Fibroblast of lung (primary cell): ENCODE data around the gene FMN1. TPM values are rescaled to one million over a fixed set of nuclear protein-coding genes. Genes with fewer than 3 reads are reported as not detected.

Source experiments
- DNase-seq, 2 donors: peaks; one replicate each; pipeline versions ENCODE4 v3.0.0 to v3.0.0-alpha.2; 2010; ENCODE audit warnings: low read depth in 2 of 2
- H2AFZ ChIP-seq: 2 replicates; pipeline ENCODE4 v1.5.1; 2012; ENCODE audit warnings: low read length, control low read depth, inconsistent platforms
- H3K27ac ChIP-seq: 2 replicates; pipeline ENCODE4 v1.5.1; 2011; ENCODE audit warnings: low read length, control low read depth; ENCODE audit not compliant: insufficient read depth
- H3K27me3 ChIP-seq: 2 replicates; pipeline ENCODE4 v1.5.1; 2011; ENCODE audit warnings: mild to moderate bottlenecking, low read length; ENCODE audit not compliant: control insufficient read depth, insufficient read depth
- H3K36me3 ChIP-seq: 2 replicates; pipeline ENCODE4 v1.5.1; 2011; ENCODE audit warnings: low read length; ENCODE audit not compliant: control insufficient read depth, insufficient read depth
- H3K4me1 ChIP-seq: 2 replicates; pipeline ENCODE4 v1.5.1; 2011; ENCODE audit warnings: low read length; ENCODE audit not compliant: control insufficient read depth, insufficient read depth; ENCODE audit errors: extremely low read depth
- H3K4me2 ChIP-seq: 2 replicates; pipeline ENCODE4 v1.5.1; 2011; ENCODE audit warnings: low read length, control low read depth; ENCODE audit not compliant: insufficient read depth; ENCODE audit errors: extremely low read depth
- H3K4me3 ChIP-seq, 4 experiments: fragments of 200-600 bp in 1 of 4; sonication (generic) in 1 of 4; replicated peaks in 1 of 4; 2 replicates each; pipeline ENCODE4 v1.5.1; 2011 to 2016; ENCODE audit warnings: low read length in 4 of 4, low read depth in 3 of 4, mild to moderate bottlenecking in 3 of 4, control low read depth in 2 of 4, inconsistent platforms in 1 of 4, mixed read lengths in 1 of 4; ENCODE audit not compliant: insufficient read depth in 1 of 4; ENCODE audit errors: control extremely low read depth in 1 of 4
- H3K79me2 ChIP-seq: 2 replicates; pipeline ENCODE4 v1.5.1; 2012; ENCODE audit warnings: mild to moderate bottlenecking, low read length, inconsistent platforms; ENCODE audit not compliant: control insufficient read depth, insufficient read depth
- H3K9ac ChIP-seq: 2 replicates; pipeline ENCODE4 v1.5.1; 2011; ENCODE audit warnings: mild to moderate bottlenecking, low read length, control low read depth; ENCODE audit not compliant: insufficient read depth
- H3K9me3 ChIP-seq: 2 replicates; pipeline ENCODE4 v1.5.1; 2012; ENCODE audit warnings: low read depth, low read length; ENCODE audit not compliant: control insufficient read depth, insufficient read depth
- H4K20me1 ChIP-seq: 2 replicates; pipeline ENCODE4 v1.5.1; 2011; ENCODE audit warnings: low read length; ENCODE audit not compliant: control insufficient read depth, insufficient read depth; ENCODE audit errors: extremely low read depth
- EZH2 ChIP-seq: IDR thresholded peaks from 2 replicates; pipeline ENCODE4 v1.5.1; 2012; ENCODE audit warnings: low read length, control low read depth, mild to moderate bottlenecking; ENCODE audit errors: missing control alignments
- polyA plus RNA-seq, 2 donors: library from polyadenylated mRNA; depleted of rRNA in 1 of 2; stranded (reverse) in 1 of 2; unstranded in 1 of 2; fragments of >200 nt; gene quantifications; 2 replicates each; pipeline ENCODE4 v1.2.1, GENCODE V29; 2011 to 2012; ENCODE audit warnings: missing spikeins in 1 of 2
- total RNA-seq: library from RNA; depleted of rRNA; stranded (reverse); fragments of >200 nt; gene quantifications from 2 replicates; pipeline ENCODE4 v1.2.1, GENCODE V29; 2014
- TF ChIP-seq, protein P1 (sequence below), 2 donors: IDR thresholded peaks in 1 of 2; conservative IDR thresholded peaks in 1 of 2; 1 replicate in 1 of 2; 2 replicates in 1 of 2; pipeline ENCODE4 v1.5.1; 2011 to 2012; ENCODE audit warnings: low read length in 2 of 2, control low read depth in 1 of 2, inconsistent platforms in 1 of 2, low read depth in 1 of 2, mild to moderate bottlenecking in 1 of 2

Gene FMN1
- total and polyA plus RNA-seq, 2 donors (not counting 1 experiment from before 2014, with no cell fraction given) = 7.5 to 43.8 TPM

DNA sequence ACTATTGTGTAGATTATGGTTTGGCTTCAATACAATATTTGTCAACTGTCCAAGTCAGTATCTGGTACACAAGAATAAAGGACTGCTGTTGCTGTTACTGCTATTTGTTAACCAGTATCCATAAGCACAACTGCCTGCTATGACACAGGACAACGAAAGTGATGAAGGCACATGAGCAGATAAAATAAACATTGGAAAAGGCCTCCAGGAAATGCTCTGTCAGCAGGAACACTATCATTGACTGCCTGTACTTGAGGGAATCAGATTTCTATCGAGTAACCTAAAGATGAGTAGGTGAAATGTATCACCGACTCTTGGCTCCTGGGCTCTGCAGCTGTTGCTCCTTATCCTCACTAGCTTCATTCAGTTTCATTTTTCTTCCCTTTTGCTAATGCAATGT is 56.5 kb downstream of the FMN1 start:
- no peaks in the 10 kb centered on the region for H3K36me3 ChIP-seq
- H3K4me1 ChIP-seq = peaks cover 4% of the 10 kb centered on the region
- TF ChIP-seq EZH2 = no peak
- TF ChIP-seq, protein P1, sequence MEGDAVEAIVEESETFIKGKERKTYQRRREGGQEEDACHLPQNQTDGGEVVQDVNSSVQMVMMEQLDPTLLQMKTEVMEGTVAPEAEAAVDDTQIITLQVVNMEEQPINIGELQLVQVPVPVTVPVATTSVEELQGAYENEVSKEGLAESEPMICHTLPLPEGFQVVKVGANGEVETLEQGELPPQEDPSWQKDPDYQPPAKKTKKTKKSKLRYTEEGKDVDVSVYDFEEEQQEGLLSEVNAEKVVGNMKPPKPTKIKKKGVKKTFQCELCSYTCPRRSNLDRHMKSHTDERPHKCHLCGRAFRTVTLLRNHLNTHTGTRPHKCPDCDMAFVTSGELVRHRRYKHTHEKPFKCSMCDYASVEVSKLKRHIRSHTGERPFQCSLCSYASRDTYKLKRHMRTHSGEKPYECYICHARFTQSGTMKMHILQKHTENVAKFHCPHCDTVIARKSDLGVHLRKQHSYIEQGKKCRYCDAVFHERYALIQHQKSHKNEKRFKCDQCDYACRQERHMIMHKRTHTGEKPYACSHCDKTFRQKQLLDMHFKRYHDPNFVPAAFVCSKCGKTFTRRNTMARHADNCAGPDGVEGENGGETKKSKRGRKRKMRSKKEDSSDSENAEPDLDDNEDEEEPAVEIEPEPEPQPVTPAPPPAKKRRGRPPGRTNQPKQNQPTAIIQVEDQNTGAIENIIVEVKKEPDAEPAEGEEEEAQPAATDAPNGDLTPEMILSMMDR (conservative IDR thresholded peaks at IDR 0.05 in 1 of 2, IDR thresholded peaks at IDR 0.05 in 1 of 2; ENCODE audit: low read depth in 1 of 2, low read length in 2 of 2) = no peak
- H3K27ac ChIP-seq = no peak overlapping the region
- H2AFZ ChIP-seq = no peak overlapping the region
- H3K27me3 ChIP-seq = no peaks in the 10 kb centered on the region
- H3K4me3 ChIP-seq = no peak overlapping the region
- H3K4me2 ChIP-seq = no peak overlapping the region
- no peaks in the 10 kb centered on the region for H3K9me3 ChIP-seq
- H3K9ac ChIP-seq = no peak overlapping the region
- DNase-seq = peak in 1 of 2 donors; percentile 52
- H3K79me2 ChIP-seq = no peaks in the 10 kb centered on the region
- no peaks in the 10 kb centered on the region for H4K20me1 ChIP-seq

DNA sequence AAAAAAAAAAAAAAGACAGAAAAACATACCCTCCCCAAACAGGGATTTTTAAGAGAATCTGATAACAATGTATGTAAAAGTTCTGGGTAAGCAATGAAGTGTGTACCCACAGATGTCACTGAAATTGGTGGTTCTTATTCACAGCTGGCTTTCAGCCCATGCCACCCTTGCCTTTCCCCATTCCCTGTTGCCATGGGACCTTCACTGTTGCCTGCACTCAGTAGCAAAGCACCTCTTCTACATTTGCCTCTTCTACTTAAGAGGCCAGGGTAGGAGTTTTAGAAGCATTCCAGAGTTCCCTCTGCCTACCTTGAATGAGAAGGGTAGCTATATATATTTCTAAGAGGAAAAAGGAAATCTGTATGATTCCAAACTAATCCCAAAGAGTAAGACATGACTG is 57.4 kb downstream of the FMN1 start:
- Histone ChIP-seq H3K4me3 (no peak overlapping the region), H2AFZ (no peak overlapping the region), H3K9me3 (no peaks in the 10 kb centered on the region), H3K4me1 (peaks cover 6% of the 10 kb centered on the region), H3K79me2 (no peaks in the 10 kb centered on the region), H3K27me3 (no peaks in the 10 kb centered on the region), H3K4me2 (no peak overlapping the region), H3K36me3 (no peaks in the 10 kb centered on the region), H4K20me1 (no peaks in the 10 kb centered on the region), H3K27ac (no peak overlapping the region), H3K9ac (no peak overlapping the region)
- no peak for DNase-seq
- TF ChIP-seq EZH2 = no peak
- TF ChIP-seq, protein P1 (conservative IDR thresholded peaks at IDR 0.05 in 1 of 2, IDR thresholded peaks at IDR 0.05 in 1 of 2; ENCODE audit: low read depth in 1 of 2, low read length in 2 of 2) = no peak

DNA sequence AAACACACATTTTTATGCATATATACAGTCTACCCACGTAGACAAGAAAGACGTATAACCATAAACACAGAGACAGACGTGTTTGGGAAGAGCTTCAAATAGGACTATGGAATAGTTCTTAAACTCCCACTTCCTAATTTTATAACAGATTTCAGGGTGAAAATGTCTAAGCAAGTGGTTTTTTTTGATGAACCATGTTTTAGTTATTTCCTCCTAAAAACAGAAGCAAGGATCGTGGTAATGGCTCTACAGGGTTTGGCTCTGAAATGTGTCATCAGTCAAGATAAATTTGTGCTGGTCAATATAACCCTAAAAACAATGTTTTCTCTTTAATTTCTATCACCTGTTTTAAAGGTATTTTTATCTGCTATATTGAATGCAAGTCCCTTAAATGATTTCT is 58.2 kb downstream of the FMN1 start:
- peak in 1 of 2 donors; percentile 25 for DNase-seq
- no peaks in the 10 kb centered on the region for H3K79me2 ChIP-seq
- H3K4me3 ChIP-seq = no peak overlapping the region
- no peaks in the 10 kb centered on the region for H3K9me3 ChIP-seq
- H3K27ac ChIP-seq = no peak overlapping the region
- no peaks in the 10 kb centered on the region for H3K36me3 ChIP-seq
- H2AFZ ChIP-seq = no peak overlapping the region
- no peak overlapping the region for H3K4me2 ChIP-seq
- no peaks in the 10 kb centered on the region for H4K20me1 ChIP-seq
- no peak overlapping the region for H3K9ac ChIP-seq
- peaks cover 13% of the 10 kb centered on the region for H3K4me1 ChIP-seq
- H3K27me3 ChIP-seq = no peaks in the 10 kb centered on the region
- TF ChIP-seq EZH2 = no peak
- TF ChIP-seq, protein P1 (conservative IDR thresholded peaks at IDR 0.05 in 1 of 2, IDR thresholded peaks at IDR 0.05 in 1 of 2; ENCODE audit: low read depth in 1 of 2, low read length in 2 of 2) = no peak
